T1000 (cell line): ENCODE measurements around the gene WSB2.

Experiments used
- DNase-seq: peaks from one replicate; lab custom pipeline; 2025; ENCODE audit warnings: mixed read lengths; lab: John Stamatoyannopoulos, UW

WSB2 gene

GRCh38 chr12:117986705-117987469 lies 74.1 kb downstream of the WSB2 start:
- no peak for DNase-seq

- DNase-seq = no peak
Measured at GRCh38 chr12:117985182-117985581, 75.8 kb downstream of the WSB2 start.
